ENCODE results near the gene OOSP3.

DNA sequence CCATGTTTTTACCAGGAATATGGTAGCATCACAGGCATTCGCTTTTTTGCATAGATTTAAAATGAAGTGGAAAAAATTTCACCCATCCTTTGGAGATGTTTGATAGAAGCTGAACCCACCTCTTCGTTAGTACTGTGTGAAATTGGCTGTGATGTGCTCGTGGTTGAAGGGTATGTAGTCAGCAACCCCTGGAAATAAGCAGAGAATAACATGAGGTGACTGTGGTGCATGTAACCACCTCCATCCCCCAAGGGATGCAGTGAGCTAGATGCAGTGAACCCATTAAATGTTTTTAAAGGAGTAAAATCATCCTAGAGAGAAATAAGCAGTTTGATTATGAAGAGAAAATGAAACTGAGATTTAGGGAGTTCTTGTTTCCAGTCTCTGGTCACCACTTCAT, 49.2 kb upstream of the OOSP3 start:
- TF ChIP-seq, protein P1, sequence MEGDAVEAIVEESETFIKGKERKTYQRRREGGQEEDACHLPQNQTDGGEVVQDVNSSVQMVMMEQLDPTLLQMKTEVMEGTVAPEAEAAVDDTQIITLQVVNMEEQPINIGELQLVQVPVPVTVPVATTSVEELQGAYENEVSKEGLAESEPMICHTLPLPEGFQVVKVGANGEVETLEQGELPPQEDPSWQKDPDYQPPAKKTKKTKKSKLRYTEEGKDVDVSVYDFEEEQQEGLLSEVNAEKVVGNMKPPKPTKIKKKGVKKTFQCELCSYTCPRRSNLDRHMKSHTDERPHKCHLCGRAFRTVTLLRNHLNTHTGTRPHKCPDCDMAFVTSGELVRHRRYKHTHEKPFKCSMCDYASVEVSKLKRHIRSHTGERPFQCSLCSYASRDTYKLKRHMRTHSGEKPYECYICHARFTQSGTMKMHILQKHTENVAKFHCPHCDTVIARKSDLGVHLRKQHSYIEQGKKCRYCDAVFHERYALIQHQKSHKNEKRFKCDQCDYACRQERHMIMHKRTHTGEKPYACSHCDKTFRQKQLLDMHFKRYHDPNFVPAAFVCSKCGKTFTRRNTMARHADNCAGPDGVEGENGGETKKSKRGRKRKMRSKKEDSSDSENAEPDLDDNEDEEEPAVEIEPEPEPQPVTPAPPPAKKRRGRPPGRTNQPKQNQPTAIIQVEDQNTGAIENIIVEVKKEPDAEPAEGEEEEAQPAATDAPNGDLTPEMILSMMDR (conservative IDR thresholded peaks at IDR 0.05 in 1 of 2, IDR thresholded peaks at IDR 0.05 in 1 of 2; ENCODE audit: extremely low read depth in 1 of 2, insufficient read depth in 1 of 2, low read depth in 1 of 2, low read length in 2 of 2): no peak
- TF ChIP-seq EZH2 (IDR thresholded peaks at IDR 0.05; ENCODE audit: borderline replicate concordance, low read length): no peak

Data from mammary epithelial cell (primary cell).